Stimulated activated CD4-positive, alpha-beta T cell treated with anti-CD3 and anti-CD28 coated beads, Interleukin-15, amount 100 ng/mL, for 24 hours (primary cell): ENCODE measurements around the gene INTS13.
"Not testable (repeated sequence)": the region's sequence is repeated elsewhere in the genome, so short reads cannot be mapped to it uniquely, and the experiment has no call there.

Experiments
- DNase-seq: peaks from one replicate; pipeline ENCODE4 v3.0.0-alpha.2; 2020

Gene INTS13

GRCh38 chr12:26869104-26869494 lies 68.7 kb downstream of the INTS13 start:
- DNase-seq, result no peak

GRCh38 chr12:26868447-26869103 lies 69.2 kb downstream of the INTS13 start:
- no peak for DNase-seq

- no peak for DNase-seq
These were observed 70.7 kb downstream of the INTS13 start for GRCh38 chr12:26867080-26867479.

- DNase-seq, result no peak
These were observed 74.3 kb downstream of the INTS13 start for GRCh38 chr12:26863515-26863914.

GRCh38 chr12:26862787-26863186 lies 75.0 kb downstream of the INTS13 start:
- not testable (repeated sequence) for DNase-seq

- DNase-seq, result no peak
These were observed 76.1 kb downstream of the INTS13 start for GRCh38 chr12:26861690-26862089.

- DNase-seq, result no peak
These were observed 80.2 kb downstream of the INTS13 start for GRCh38 chr12:26857465-26858176.

GRCh38 chr12:26855337-26855736 lies 82.4 kb downstream of the INTS13 start:
- no peak for DNase-seq
